HepG2 (cell line): ENCODE data around the gene ZBTB14. TPM values are rescaled to one million over a fixed set of nuclear protein-coding genes. Genes with fewer than 3 reads are reported as not detected.

Experiments
- ATAC-seq: fragments of 200-7000 bp; cut with Tn5 transposase; 3 replicates; pipeline ENCODE4 v1.9.1; 2020; ENCODE audit warnings: mild to moderate bottlenecking, moderate library complexity
- BruUV-seq: library from RNA; stranded (reverse); fragments of 400-500 nt; replicated peaks from 2 replicates; lab custom pipeline; 2021; lab: Mats Ljungman, UMichigan
- CTCF ChIA-PET: fragments of 300-600 bp; formaldehyde crosslinking; extraction: SDS; loops from one replicate; lab custom pipeline; 2021; ENCODE audit warnings: low total read pairs, inconsistent platforms, low intra/inter-chr PET ratio; lab: Yijun Ruan, JAX
- POLR2A ChIA-PET: fragments of 350-600 bp; sonication (Branson Sonifier 250); formaldehyde crosslinking; loops from one replicate; lab custom pipeline; 2020; ENCODE audit warnings: antibody characterized with exemption, inconsistent platforms; lab: Yijun Ruan, JAX
- DNase-seq: peaks from one replicate; pipeline ENCODE4 v3.0.0-alpha.2; 2015; ENCODE audit warnings: low spot score
- FAIRE-seq: peaks from 3 replicates; lab custom pipeline; 2011; peaks lifted over from hg19 to GRCh38; lab: Jason Lieb, UNC
- H2AFZ ChIP-seq: one replicate; pipeline ENCODE4 v1.6.1; 2011; ENCODE audit warnings: low read length, inconsistent platforms
- H3K27ac ChIP-seq: fragments of 300-600 bp; 3 replicates; pipeline ENCODE4 v1.8.0; 2011; ENCODE audit warnings: mixed run types, mild to moderate bottlenecking, mixed read lengths, low read length, inconsistent platforms; ENCODE audit not compliant: insufficient read depth; ENCODE audit errors: extremely low read length
- H3K27me3 ChIP-seq, 2 experiments: fragments of 200-600 bp in 1 of 2; 2 replicates in 1 of 2; 3 replicates in 1 of 2; pipeline versions ENCODE4 v1.6.0 to v1.8.0; 2011; ENCODE audit warnings: low read length in 2 of 2, mild to moderate bottlenecking in 2 of 2, moderate library complexity in 2 of 2, inconsistent platforms in 1 of 2; ENCODE audit not compliant: insufficient read depth in 2 of 2, control insufficient read depth in 1 of 2
- H3K36me3 ChIP-seq, 2 experiments: fragments of 200-600 bp in 1 of 2; replicated peaks in 1 of 2; 2 replicates in 1 of 2; 3 replicates in 1 of 2; pipeline versions ENCODE4 v1.5.1 to v1.8.0; 2011; ENCODE audit warnings: low read length in 2 of 2, inconsistent platforms in 1 of 2; ENCODE audit not compliant: insufficient read depth in 2 of 2, control insufficient read depth in 1 of 2
- H3K4me1 ChIP-seq: 2 replicates; pipeline ENCODE4 v1.5.1; 2012; ENCODE audit warnings: low read length, inconsistent platforms; ENCODE audit not compliant: insufficient read depth
- H3K4me2 ChIP-seq: 2 replicates; pipeline ENCODE4 v1.6.0; 2011; ENCODE audit warnings: low read depth, low read length, inconsistent platforms
- H3K4me3 ChIP-seq, 3 experiments: fragments of 200-600 bp in 1 of 3; sonication (generic), shearing (Covaris generic) in 1 of 3; replicated peaks in 1 of 3; 2 replicates each; pipeline ENCODE4 v1.5.1; 2011 to 2016; ENCODE audit warnings: low read length in 3 of 3, inconsistent platforms in 2 of 3, low read depth in 2 of 3, mild to moderate bottlenecking in 2 of 3, control low read depth in 1 of 3, mixed read lengths in 1 of 3; ENCODE audit not compliant: insufficient read depth in 1 of 3
- H3K79me2 ChIP-seq: one replicate; pipeline ENCODE4 v1.6.1; 2011; ENCODE audit warnings: low read length, inconsistent platforms; ENCODE audit not compliant: insufficient read depth
- H3K9ac ChIP-seq: 2 replicates; pipeline ENCODE4 v1.6.0; 2011; ENCODE audit warnings: mild to moderate bottlenecking, low read depth, low read length, inconsistent platforms; ENCODE audit not compliant: insufficient read depth
- H3K9me3 ChIP-seq: 2 replicates; pipeline ENCODE4 v1.5.1; 2012; ENCODE audit warnings: mild to moderate bottlenecking, low read length
- H4K20me1 ChIP-seq: 2 replicates; pipeline ENCODE4 v1.6.0; 2011; ENCODE audit warnings: inconsistent platforms, mild to moderate bottlenecking, low read length, moderate library complexity; ENCODE audit not compliant: insufficient read depth
- CSRNP2 ChIP-seq: sonication (generic); formaldehyde crosslinking; conservative IDR thresholded peaks from 2 replicates; pipeline ENCODE4 v1.8.0; 2022; ENCODE audit warnings: low read depth, missing genetic modification reagents
- FOXK2 ChIP-seq: fragments of 450-650 bp; IDR thresholded peaks from 2 replicates; pipeline ENCODE4 v1.6.1; 2016
- HINFP ChIP-seq: sonication (generic); formaldehyde crosslinking; IDR thresholded peaks from 2 replicates; pipeline ENCODE4 v1.4.0; 2020; ENCODE audit warnings: low read depth, mild to moderate bottlenecking, missing genetic modification reagents
- REST ChIP-seq, 2 experiments: IDR thresholded peaks; 2 replicates each; pipeline ENCODE4 v1.6.1; 2011 to 2012; ENCODE audit warnings: low read length in 2 of 2, borderline replicate concordance in 1 of 2, low read depth in 1 of 2, mild to moderate bottlenecking in 1 of 2, moderate library complexity in 1 of 2
- STAG1 ChIP-seq: sonication (generic); formaldehyde crosslinking; IDR thresholded peaks from 2 replicates; pipeline ENCODE4 v1.4.0; 2020; ENCODE audit warnings: missing genetic modification reagents
- ZHX2 ChIP-seq, 2 experiments: sonication (generic) in 1 of 2; formaldehyde crosslinking in 1 of 2; IDR thresholded peaks; 2 replicates each; pipeline versions ENCODE4 v1.6.1 to v1.9.0; 2014 to 2022; ENCODE audit warnings: antibody characterized with exemption in 1 of 2, borderline replicate concordance in 1 of 2, inconsistent platforms in 1 of 2, low read depth in 1 of 2, missing genetic modification reagents in 1 of 2
- WGBS: methylation state at CpG from one replicate; pipeline ENCODE4 v1.1.6; 2017; ENCODE audit warnings: low lambda C conversion rate; 5-methylcytosine and 5-hydroxymethylcytosine counted together
- in situ Hi-C: cut with HindIII; loops from 2 replicates; pipeline ENCODE4 v1.10.0; 2017; ENCODE audit warnings: low pct_unique_long_range_greater_than_20kb; ENCODE audit not compliant: extremely low pct_ligation_motif_present
- intact Hi-C: fragments of 100-400 bp; cut with micrococcal nuclease; formaldehyde crosslinking; loops from one replicate; pipeline ENCODE4 v1.10.0; 2022; ENCODE audit not compliant: unreplicated experiment
- polyA plus RNA-seq, 8 experiments: library from polyadenylated mRNA; depleted of rRNA in 3 of 8; stranded (reverse) in 7 of 8; unstranded in 1 of 8; fragments of >200 nt; fragmentation: Illumina TruSeq in 4 of 8; extraction: Trizol in 4 of 8; gene quantifications; 2 replicates each; pipeline versions ENCODE4 v1.2.1 to v1.2.3, GENCODE V29; 2011 to 2016; ENCODE audit warnings: low read depth in 4 of 8, missing spikeins in 1 of 8, mixed read lengths in 1 of 8; ENCODE audit not compliant: insufficient read depth in 1 of 8
- total RNA-seq, 5 experiments: library from RNA; depleted of rRNA; stranded (reverse); fragments of >200 nt; fragmentation: Illumina TruSeq; extraction: Trizol; gene quantifications; 2 replicates each; pipeline ENCODE4 v1.2.3, GENCODE V29; 2016; ENCODE audit warnings: low read depth in 1 of 5

Gene ZBTB14
- total and polyA plus RNA-seq, 2 of the 13 experiments (the other 11 are each of a cell fraction or from before 2014, with no cell fraction given), result 8.0 to 14.4 TPM

GRCh38 chr18:5298156-5298852 lies 2.8 kb upstream of the ZBTB14 start:
- peak overlapping the region; percentile 95 for H3K27ac ChIP-seq
- TSS peak; percentile 54 for BruUV-seq
- peak; percentile 94 for FAIRE-seq
- TF ChIP-seq HINFP (CRISPR knock-in tag), result peak; percentile 53; the same call in 1 of the 2 replicates
- TF ChIP-seq CSRNP2 (CRISPR knock-in tag), result no peak
- peak; percentile 28 for TF ChIP-seq STAG1
- no peak for TF ChIP-seq REST (IDR thresholded peaks at IDR 0.05; ENCODE audit: borderline replicate concordance in 1 of 2, low read depth in 1 of 2, low read length in 2 of 2)
- TF ChIP-seq ZHX2 (IDR thresholded peaks at IDR 0.05; ENCODE audit: low read depth), result peak; percentile 52; the same call in 1 of the 2 replicates
- peak; percentile 73; the same call in 1 of the 2 replicates for TF ChIP-seq ZHX2 (CRISPR knock-in tag; IDR thresholded peaks at IDR 0.05; ENCODE audit: borderline replicate concordance)
- TF ChIP-seq FOXK2, result peak; percentile 60; the same call in 1 of the 2 replicates

More at GRCh38 chr18:5298156-5298852, 2.8 kb upstream of the ZBTB14 start:
- ChIA-PET CTCF (no interaction called here), POLR2A (interaction anchor here (0.7 to 2.0 kb wide), 5 partner anchors 12 to 73 kb away, joined by 3 to 10 read pairs (median 4); no protein-coding TSS in a partner anchor)
- Histone ChIP-seq H3K36me3 (no peaks in the 10 kb centered on the region; a peak in 1 of 5 replicates), H4K20me1 (no peaks in the 10 kb centered on the region), H3K9ac (peak overlapping the region; percentile 78), H3K4me3 (peak overlapping the region; percentile 14 to 56 (median 37); a peak in 5 of 6 replicates), H3K4me2 (peak overlapping the region; percentile 74), H3K4me1 (peaks cover 61% of the 10 kb centered on the region), H3K27me3 (no peaks in the 10 kb centered on the region; a peak in 1 of 5 replicates), H3K9me3 (no peaks in the 10 kb centered on the region), H3K79me2 (peaks cover 13% of the 10 kb centered on the region), H2AFZ (peak overlapping the region; percentile 51)
- WGBS, result 0% methylated on average over 8 of the region's 16 CpGs
- DNase-seq, result peak; percentile 98
- ATAC-seq, result peak; percentile 89
- in situ Hi-C loops, result no loop called here
- intact Hi-C loops, result loop anchor here (1.0 to 2.0 kb wide), 3 partner anchors 41 to 126 kb away; no protein-coding TSS in a partner anchor
